Chondrocyte (in vitro differentiated cells): ENCODE measurements around the gene MMADHC. TPM values are rescaled to one million over a fixed set of nuclear protein-coding genes. Genes with fewer than 3 reads are reported as not detected.
A peak's percentile ranks its signal among the peaks of the same experiment; 100 is the strongest.

Source experiments
- DNase-seq: peaks from one replicate; pipeline ENCODE4 v3.0.0; 2021; ENCODE audit warnings: mixed read lengths, low spot score
- H3K27ac Mint-ChIP-seq: one replicate; pipeline ENCODE4 v1.8.0; 2021; ENCODE audit warnings: mild to moderate bottlenecking, moderate library complexity, mixed read lengths; ENCODE audit not compliant: unreplicated experiment
- H3K27me3 Mint-ChIP-seq: 2 replicates; pipeline ENCODE4 v1.8.0; 2021; ENCODE audit warnings: low read depth, mixed read lengths
- H3K36me3 Mint-ChIP-seq: 2 replicates; pipeline ENCODE4 v1.8.0; 2021; ENCODE audit warnings: low read depth, mixed read lengths
- H3K4me1 Mint-ChIP-seq: 2 replicates; pipeline ENCODE4 v1.8.0; 2021; ENCODE audit warnings: low read depth, mild to moderate bottlenecking, mixed read lengths
- H3K4me3 Mint-ChIP-seq: one replicate; pipeline ENCODE4 v1.8.0; 2021; ENCODE audit warnings: mild to moderate bottlenecking, moderate library complexity, mixed read lengths; ENCODE audit not compliant: unreplicated experiment
- H3K9me3 Mint-ChIP-seq: 2 replicates; pipeline ENCODE4 v1.8.0; 2021; ENCODE audit warnings: low read depth, mixed read lengths
- total RNA-seq: library from RNA; stranded (reverse); gene quantifications from 3 replicates; pipeline ENCODE4 v1.2.1, GENCODE V29; 2021
- TF ChIP-seq, protein P1 (sequence below): fragments of 200-600 bp; sonication (generic); IDR thresholded peaks from 2 replicates; pipeline ENCODE4 v1.5.0; 2021; ENCODE audit warnings: antibody characterized with exemption, mild to moderate bottlenecking, moderate library complexity

MMADHC gene
- total RNA-seq, 1 donor from 2014 or later, result 95.4 TPM

DNA sequence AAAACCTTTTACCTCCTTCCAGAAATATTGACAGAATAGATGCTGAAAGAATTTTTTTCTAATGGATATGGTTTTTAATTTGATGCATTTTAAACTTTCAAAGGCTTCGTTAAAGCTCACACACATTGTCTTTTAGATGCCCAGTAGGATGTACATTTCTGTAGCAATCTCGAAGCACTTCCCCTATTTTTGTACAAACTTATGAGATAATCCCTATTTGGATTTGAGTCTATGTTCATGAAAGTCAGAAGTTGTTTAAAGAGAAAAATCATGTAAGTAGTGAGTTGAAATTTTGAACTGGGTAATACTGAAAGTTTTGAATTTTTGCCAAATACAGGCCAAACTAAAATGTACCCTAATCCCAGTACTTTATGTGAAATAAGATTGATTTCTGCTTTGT lies 38.1 kb upstream of the MMADHC start:
- Mint-ChIP-seq H3K9me3 (no peaks in the 10 kb centered on the region), H3K4me3 (no peak overlapping the region), H3K27ac (no peak overlapping the region), H3K36me3 (no peaks in the 10 kb centered on the region), H3K4me1 (peaks cover 7% of the 10 kb centered on the region), H3K27me3 (no peaks in the 10 kb centered on the region)
- DNase-seq, result no peak
- TF ChIP-seq, protein P1, sequence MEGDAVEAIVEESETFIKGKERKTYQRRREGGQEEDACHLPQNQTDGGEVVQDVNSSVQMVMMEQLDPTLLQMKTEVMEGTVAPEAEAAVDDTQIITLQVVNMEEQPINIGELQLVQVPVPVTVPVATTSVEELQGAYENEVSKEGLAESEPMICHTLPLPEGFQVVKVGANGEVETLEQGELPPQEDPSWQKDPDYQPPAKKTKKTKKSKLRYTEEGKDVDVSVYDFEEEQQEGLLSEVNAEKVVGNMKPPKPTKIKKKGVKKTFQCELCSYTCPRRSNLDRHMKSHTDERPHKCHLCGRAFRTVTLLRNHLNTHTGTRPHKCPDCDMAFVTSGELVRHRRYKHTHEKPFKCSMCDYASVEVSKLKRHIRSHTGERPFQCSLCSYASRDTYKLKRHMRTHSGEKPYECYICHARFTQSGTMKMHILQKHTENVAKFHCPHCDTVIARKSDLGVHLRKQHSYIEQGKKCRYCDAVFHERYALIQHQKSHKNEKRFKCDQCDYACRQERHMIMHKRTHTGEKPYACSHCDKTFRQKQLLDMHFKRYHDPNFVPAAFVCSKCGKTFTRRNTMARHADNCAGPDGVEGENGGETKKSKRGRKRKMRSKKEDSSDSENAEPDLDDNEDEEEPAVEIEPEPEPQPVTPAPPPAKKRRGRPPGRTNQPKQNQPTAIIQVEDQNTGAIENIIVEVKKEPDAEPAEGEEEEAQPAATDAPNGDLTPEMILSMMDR, result no peak

DNA sequence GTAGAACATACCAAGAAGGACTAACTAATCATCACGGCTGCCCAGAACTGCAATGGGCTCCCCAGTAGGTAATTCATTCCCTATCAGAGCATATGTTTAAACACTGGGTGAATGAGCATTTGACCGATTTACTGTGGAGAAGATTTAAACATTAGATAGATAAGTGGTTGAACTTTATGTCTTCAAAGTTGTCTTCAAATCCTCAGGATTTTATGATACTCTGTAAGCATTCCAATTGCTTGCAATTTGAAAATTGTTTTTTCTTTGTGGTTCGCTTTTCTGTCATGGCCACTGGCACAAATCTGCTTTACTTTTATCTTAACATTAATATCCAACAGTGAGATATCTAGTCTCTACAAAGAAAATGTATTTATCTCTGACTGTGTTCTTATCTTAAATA lies 37.7 kb upstream of the MMADHC start:
- no peaks in the 10 kb centered on the region for H3K27me3 Mint-ChIP-seq
- no peaks in the 10 kb centered on the region for H3K36me3 Mint-ChIP-seq
- H3K9me3 Mint-ChIP-seq, result no peaks in the 10 kb centered on the region
- H3K4me1 Mint-ChIP-seq, result peaks cover 7% of the 10 kb centered on the region
- DNase-seq, result no peak
- TF ChIP-seq, protein P1, result no peak
- H3K4me3 Mint-ChIP-seq, result no peak overlapping the region
- H3K27ac Mint-ChIP-seq, result no peak overlapping the region

DNA sequence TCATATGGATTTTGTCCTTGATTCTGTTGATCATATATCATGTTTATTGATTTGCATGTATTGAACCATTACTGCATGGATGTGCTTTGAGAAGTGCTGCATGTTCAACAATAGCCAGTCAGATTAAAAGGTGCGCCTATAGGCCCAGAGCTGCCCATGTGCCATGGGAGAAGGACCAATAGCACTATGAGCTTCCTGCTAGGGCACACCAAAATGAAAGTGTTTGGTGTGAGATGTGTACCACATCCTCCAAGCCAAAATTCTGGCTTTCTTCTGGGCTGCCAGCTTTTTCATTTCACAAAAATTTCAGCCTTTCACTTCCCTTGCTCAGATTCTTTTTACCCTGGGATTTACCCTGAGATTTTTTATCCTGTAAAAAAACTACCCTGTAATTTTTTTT lies 34.8 kb upstream of the MMADHC start:
- H3K27ac Mint-ChIP-seq, result no peak overlapping the region
- no peak overlapping the region for H3K4me3 Mint-ChIP-seq
- TF ChIP-seq, protein P1, result no peak
- no peaks in the 10 kb centered on the region for H3K27me3 Mint-ChIP-seq
- peaks cover 28% of the 10 kb centered on the region for H3K4me1 Mint-ChIP-seq
- no peaks in the 10 kb centered on the region for H3K9me3 Mint-ChIP-seq
- no peaks in the 10 kb centered on the region for H3K36me3 Mint-ChIP-seq
- no peak for DNase-seq

DNA sequence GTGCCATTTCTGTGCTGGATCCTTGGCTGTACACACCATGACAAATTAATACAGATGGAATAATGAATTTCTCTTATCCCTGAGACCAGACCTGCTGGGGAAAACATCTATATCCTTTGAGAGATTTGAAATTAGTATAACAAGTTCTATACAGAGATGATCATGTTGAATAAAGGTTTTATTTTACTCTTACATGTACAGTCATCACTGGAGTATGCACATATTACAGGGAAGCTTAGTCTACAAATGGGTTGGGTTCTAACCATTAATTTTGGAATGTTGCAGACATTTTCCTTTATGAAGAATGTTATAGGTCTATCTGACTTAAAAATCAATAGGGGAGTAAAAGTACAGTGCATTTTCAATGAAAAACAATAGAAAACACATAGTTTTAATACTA lies 29.9 kb upstream of the MMADHC start:
- Mint-ChIP-seq H3K36me3 (no peaks in the 10 kb centered on the region), H3K9me3 (no peaks in the 10 kb centered on the region), H3K27me3 (no peaks in the 10 kb centered on the region), H3K4me1 (peaks cover 63% of the 10 kb centered on the region), H3K4me3 (no peak overlapping the region), H3K27ac (peak overlapping the region; percentile 85)
- DNase-seq, result no peak
- TF ChIP-seq, protein P1, result no peak

DNA sequence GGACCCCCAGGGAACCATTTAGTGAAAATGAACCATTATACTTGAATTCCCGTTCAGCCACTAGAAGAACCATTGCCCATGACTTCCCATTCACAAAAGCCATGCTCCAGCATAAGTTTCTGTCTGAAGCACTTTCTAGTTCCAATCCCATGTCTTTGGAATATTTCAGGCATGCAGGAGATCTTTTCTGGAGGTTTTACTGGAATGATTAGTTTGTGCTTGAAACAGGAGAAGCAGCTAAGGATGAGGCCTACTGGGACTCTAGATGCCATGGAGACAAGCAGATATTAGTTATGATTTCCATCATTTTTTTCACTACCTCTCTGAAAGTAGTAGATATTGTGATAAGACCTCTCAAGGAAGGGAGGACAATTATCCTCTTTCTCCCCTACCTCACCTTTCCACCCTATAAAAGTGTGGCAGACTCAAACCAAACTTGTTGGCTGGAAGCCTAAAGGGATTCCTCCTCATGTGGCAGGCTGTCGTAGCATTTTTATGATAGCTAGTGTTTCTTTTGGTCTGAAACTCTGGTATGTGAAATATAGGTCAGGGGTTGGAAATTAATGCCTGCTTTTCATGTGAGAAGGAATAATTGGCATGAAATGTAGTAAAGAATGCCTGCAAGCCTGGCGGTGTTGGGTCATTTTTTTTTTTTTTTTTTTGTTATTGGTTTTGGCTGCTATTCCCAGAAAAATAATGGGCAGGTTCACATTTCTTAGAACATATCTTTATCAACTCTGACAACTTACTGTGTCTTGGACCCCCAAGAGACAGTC lies 29.3 kb upstream of the MMADHC start:
- Mint-ChIP-seq H3K4me1 (peaks cover 69% of the 10 kb centered on the region), H3K4me3 (no peak overlapping the region), H3K27ac (peak overlapping the region; percentile 85), H3K9me3 (no peaks in the 10 kb centered on the region), H3K36me3 (no peaks in the 10 kb centered on the region), H3K27me3 (no peaks in the 10 kb centered on the region)
- TF ChIP-seq, protein P1, result peak; percentile 33
- DNase-seq, result no peak
